WTC11 (cell line): Measurements from ENCODE around the gene FYN.

Experiments
- AFF4 ChIP-seq: sonication (generic); formaldehyde crosslinking; IDR thresholded peaks from 2 replicates; pipeline ENCODE4 v1.8.1; 2023; ENCODE audit warnings: mild to moderate bottlenecking, missing genetic modification reagents, borderline replicate concordance
- ATF3 ChIP-seq: sonication (generic); formaldehyde crosslinking; conservative IDR thresholded peaks from 2 replicates; pipeline ENCODE4 v1.8.1; 2022; ENCODE audit warnings: mild to moderate bottlenecking, missing genetic modification reagents
- MAX ChIP-seq: sonication (generic); formaldehyde crosslinking; IDR thresholded peaks from 2 replicates; pipeline ENCODE4 v1.8.0; 2022; ENCODE audit warnings: mild to moderate bottlenecking, missing genetic modification reagents
- TCF7 ChIP-seq: sonication (generic); formaldehyde crosslinking; IDR thresholded peaks from 2 replicates; pipeline ENCODE4 v1.8.0; 2022; ENCODE audit warnings: mild to moderate bottlenecking, low read depth, missing genetic modification reagents, moderate library complexity
- TEAD4 ChIP-seq: sonication (generic); formaldehyde crosslinking; IDR thresholded peaks from 2 replicates; pipeline ENCODE4 v1.8.0; 2022; ENCODE audit warnings: mild to moderate bottlenecking, missing genetic modification reagents
- ZNF138 ChIP-seq: sonication (generic); formaldehyde crosslinking; conservative IDR thresholded peaks from 2 replicates; pipeline ENCODE4 v1.8.1; 2022; ENCODE audit warnings: mild to moderate bottlenecking, moderate library complexity, missing genetic modification reagents
- TF ChIP-seq, protein P1 (sequence below): fragments of 200-600 bp; IDR thresholded peaks from 2 replicates; pipeline ENCODE4 v1.8.0; 2022; ENCODE audit warnings: antibody characterized with exemption
- TF ChIP-seq, protein P2 (sequence below): sonication (generic); formaldehyde crosslinking; IDR thresholded peaks from 2 replicates; pipeline ENCODE4 v1.8.1; 2023; ENCODE audit warnings: mild to moderate bottlenecking, missing genetic modification reagents, moderate library complexity
- TF ChIP-seq, protein P3 (sequence below): sonication (generic); formaldehyde crosslinking; IDR thresholded peaks from 2 replicates; pipeline ENCODE4 v1.8.0; 2022; ENCODE audit warnings: mild to moderate bottlenecking, missing genetic modification reagents
- TF ChIP-seq, protein P4 (sequence below): sonication (generic); formaldehyde crosslinking; IDR thresholded peaks from 2 replicates; pipeline ENCODE4 v1.8.0; 2022; ENCODE audit warnings: missing genetic modification reagents

- TF ChIP-seq TCF7 (CRISPR knock-in tag) (no peak), MAX (CRISPR knock-in tag) (no peak; the same call in 1 of the 2 replicates), TEAD4 (CRISPR knock-in tag) (no peak), AFF4 (CRISPR knock-in tag) (no peak), ZNF138 (CRISPR knock-in tag) (no peak), ATF3 (CRISPR knock-in tag) (no peak)
- TF ChIP-seq, protein P1, sequence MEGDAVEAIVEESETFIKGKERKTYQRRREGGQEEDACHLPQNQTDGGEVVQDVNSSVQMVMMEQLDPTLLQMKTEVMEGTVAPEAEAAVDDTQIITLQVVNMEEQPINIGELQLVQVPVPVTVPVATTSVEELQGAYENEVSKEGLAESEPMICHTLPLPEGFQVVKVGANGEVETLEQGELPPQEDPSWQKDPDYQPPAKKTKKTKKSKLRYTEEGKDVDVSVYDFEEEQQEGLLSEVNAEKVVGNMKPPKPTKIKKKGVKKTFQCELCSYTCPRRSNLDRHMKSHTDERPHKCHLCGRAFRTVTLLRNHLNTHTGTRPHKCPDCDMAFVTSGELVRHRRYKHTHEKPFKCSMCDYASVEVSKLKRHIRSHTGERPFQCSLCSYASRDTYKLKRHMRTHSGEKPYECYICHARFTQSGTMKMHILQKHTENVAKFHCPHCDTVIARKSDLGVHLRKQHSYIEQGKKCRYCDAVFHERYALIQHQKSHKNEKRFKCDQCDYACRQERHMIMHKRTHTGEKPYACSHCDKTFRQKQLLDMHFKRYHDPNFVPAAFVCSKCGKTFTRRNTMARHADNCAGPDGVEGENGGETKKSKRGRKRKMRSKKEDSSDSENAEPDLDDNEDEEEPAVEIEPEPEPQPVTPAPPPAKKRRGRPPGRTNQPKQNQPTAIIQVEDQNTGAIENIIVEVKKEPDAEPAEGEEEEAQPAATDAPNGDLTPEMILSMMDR: no peak
- TF ChIP-seq, protein P2, sequence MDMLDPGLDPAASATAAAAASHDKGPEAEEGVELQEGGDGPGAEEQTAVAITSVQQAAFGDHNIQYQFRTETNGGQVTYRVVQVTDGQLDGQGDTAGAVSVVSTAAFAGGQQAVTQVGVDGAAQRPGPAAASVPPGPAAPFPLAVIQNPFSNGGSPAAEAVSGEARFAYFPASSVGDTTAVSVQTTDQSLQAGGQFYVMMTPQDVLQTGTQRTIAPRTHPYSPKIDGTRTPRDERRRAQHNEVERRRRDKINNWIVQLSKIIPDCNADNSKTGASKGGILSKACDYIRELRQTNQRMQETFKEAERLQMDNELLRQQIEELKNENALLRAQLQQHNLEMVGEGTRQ (CRISPR knock-in tag): no peak
- TF ChIP-seq, protein P3, sequence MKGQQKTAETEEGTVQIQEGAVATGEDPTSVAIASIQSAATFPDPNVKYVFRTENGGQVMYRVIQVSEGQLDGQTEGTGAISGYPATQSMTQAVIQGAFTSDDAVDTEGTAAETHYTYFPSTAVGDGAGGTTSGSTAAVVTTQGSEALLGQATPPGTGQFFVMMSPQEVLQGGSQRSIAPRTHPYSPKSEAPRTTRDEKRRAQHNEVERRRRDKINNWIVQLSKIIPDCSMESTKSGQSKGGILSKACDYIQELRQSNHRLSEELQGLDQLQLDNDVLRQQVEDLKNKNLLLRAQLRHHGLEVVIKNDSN: no peak
- TF ChIP-seq, protein P4, sequence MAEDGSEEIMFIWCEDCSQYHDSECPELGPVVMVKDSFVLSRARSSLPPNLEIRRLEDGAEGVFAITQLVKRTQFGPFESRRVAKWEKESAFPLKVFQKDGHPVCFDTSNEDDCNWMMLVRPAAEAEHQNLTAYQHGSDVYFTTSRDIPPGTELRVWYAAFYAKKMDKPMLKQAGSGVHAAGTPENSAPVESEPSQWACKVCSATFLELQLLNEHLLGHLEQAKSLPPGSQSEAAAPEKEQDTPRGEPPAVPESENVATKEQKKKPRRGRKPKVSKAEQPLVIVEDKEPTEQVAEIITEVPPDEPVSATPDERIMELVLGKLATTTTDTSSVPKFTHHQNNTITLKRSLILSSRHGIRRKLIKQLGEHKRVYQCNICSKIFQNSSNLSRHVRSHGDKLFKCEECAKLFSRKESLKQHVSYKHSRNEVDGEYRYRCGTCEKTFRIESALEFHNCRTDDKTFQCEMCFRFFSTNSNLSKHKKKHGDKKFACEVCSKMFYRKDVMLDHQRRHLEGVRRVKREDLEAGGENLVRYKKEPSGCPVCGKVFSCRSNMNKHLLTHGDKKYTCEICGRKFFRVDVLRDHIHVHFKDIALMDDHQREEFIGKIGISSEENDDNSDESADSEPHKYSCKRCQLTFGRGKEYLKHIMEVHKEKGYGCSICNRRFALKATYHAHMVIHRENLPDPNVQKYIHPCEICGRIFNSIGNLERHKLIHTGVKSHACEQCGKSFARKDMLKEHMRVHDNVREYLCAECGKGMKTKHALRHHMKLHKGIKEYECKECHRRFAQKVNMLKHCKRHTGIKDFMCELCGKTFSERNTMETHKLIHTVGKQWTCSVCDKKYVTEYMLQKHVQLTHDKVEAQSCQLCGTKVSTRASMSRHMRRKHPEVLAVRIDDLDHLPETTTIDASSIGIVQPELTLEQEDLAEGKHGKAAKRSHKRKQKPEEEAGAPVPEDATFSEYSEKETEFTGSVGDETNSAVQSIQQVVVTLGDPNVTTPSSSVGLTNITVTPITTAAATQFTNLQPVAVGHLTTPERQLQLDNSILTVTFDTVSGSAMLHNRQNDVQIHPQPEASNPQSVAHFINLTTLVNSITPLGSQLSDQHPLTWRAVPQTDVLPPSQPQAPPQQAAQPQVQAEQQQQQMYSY (CRISPR knock-in tag): no peak
Measured at GRCh38 chr6:111872401-111873177, 663 bp downstream of the FYN start.
